ENCODE results near the gene WDR13.

Gene WDR13

GRCh38 chrX:48569958-48570357 lies 27.3 kb upstream of the WDR13 start:
- peak; percentile 65 for DNase-seq (ENCODE audit: low read depth)
- TF ChIP-seq CTCF (conservative IDR thresholded peaks at IDR 0.05; ENCODE audit: control insufficient read depth, insufficient read depth, low read depth, low read length): no peak
- no peak overlapping the region for H3K4me3 ChIP-seq (ENCODE audit: control insufficient read depth, low read depth, low read length)

- peak overlapping the region; percentile 74 for H3K4me3 ChIP-seq (ENCODE audit: control insufficient read depth, low read depth, low read length)
- TF ChIP-seq CTCF (conservative IDR thresholded peaks at IDR 0.05; ENCODE audit: control insufficient read depth, insufficient read depth, low read depth, low read length): no peak
- no peak for DNase-seq (ENCODE audit: low read depth)
Measured at GRCh38 chrX:48573690-48574269, 23.5 kb upstream of the WDR13 start.

- TF ChIP-seq CTCF (conservative IDR thresholded peaks at IDR 0.05; ENCODE audit: control insufficient read depth, insufficient read depth, low read depth, low read length): peak; percentile 25
- peak; percentile 90 for DNase-seq (ENCODE audit: low read depth)
- H3K4me3 ChIP-seq (ENCODE audit: control insufficient read depth, low read depth, low read length): peak within 1 kb of the TSS; percentile 74
Measured at GRCh38 chrX:48574270-48575266, 22.7 kb upstream of the WDR13 start, which contains the start of gene RBM3. Gene RBM3 (plus strand): TSS chrX:48574484. CDS start chrX:48575181, 697 bp downstream.

GRCh38 chrX:48575642-48576041 lies 21.6 kb upstream of the WDR13 start:
- no peak for DNase-seq (ENCODE audit: low read depth)
- no peak for TF ChIP-seq CTCF (conservative IDR thresholded peaks at IDR 0.05; ENCODE audit: control insufficient read depth, insufficient read depth, low read depth, low read length)
- peak overlapping the region; percentile 74 for H3K4me3 ChIP-seq (ENCODE audit: control insufficient read depth, low read depth, low read length)

- no peak for DNase-seq (ENCODE audit: low read depth)
- TF ChIP-seq CTCF (conservative IDR thresholded peaks at IDR 0.05; ENCODE audit: control insufficient read depth, insufficient read depth, low read depth, low read length): no peak
- H3K4me3 ChIP-seq (ENCODE audit: control insufficient read depth, low read depth, low read length): peak overlapping the region; percentile 74
Measured at GRCh38 chrX:48576108-48576507, 21.2 kb upstream of the WDR13 start.

GRCh38 chrX:48578661-48579128 lies 18.6 kb upstream of the WDR13 start:
- DNase-seq (ENCODE audit: low read depth): no peak
- H3K4me3 ChIP-seq (ENCODE audit: control insufficient read depth, low read depth, low read length): no peak overlapping the region
- TF ChIP-seq CTCF (conservative IDR thresholded peaks at IDR 0.05; ENCODE audit: control insufficient read depth, insufficient read depth, low read depth, low read length): no peak
